ENCODE results near the gene TPCN2.

TPCN2 gene

GRCh38 chr11:69095300-69095699 is 46.6 kb downstream of the TPCN2 start:
- no peak overlapping the region for H4K91ac ChIP-seq (ENCODE audit: low read depth, low read length)
- H3K4me2 ChIP-seq (ENCODE audit: low read length) = no peak overlapping the region
- H2BK12ac ChIP-seq (ENCODE audit: low read length) = no peak overlapping the region
- no peaks in the 10 kb centered on the region for H3K79me2 ChIP-seq (ENCODE audit: control insufficient read depth, insufficient read depth, low read length, poor library complexity)
- H3K18ac ChIP-seq (ENCODE audit: low read length) = no peak overlapping the region
- no peaks in the 10 kb centered on the region for H3K27me3 ChIP-seq (ENCODE audit: insufficient read depth, low read length)
- H3K14ac ChIP-seq (ENCODE audit: low read length) = no peak overlapping the region
- no peak overlapping the region for H2AFZ ChIP-seq (ENCODE audit: insufficient read depth, low read length, poor library complexity)
- no peak overlapping the region for H3K4me3 ChIP-seq (ENCODE audit: low read depth, low read length)
- H4K8ac ChIP-seq (ENCODE audit: low read depth, low read length) = no peak overlapping the region
- H3K4ac ChIP-seq (ENCODE audit: low read depth, low read length) = no peak overlapping the region
- no peak overlapping the region for H3K23ac ChIP-seq (ENCODE audit: low read length)
- H3K9ac ChIP-seq (ENCODE audit: low read length) = no peak overlapping the region
- WGBS (ENCODE audit: extremely low coverage, insufficient coverage, insufficient read length) = no CpG with 5 or more reads among the region's 10 CpGs
- H3K9me3 ChIP-seq (ENCODE audit: insufficient read depth, low read depth, low read length) = peaks cover 3% of the 10 kb centered on the region
- H2AK5ac ChIP-seq (ENCODE audit: low read length) = no peak overlapping the region
- no peak overlapping the region for H2BK5ac ChIP-seq (ENCODE audit: low read depth, low read length, poor library complexity)
- no peak for DNase-seq
- H3K4me1 ChIP-seq (ENCODE audit: control insufficient read depth in 1 of 2, insufficient read depth in 2 of 2, low read length in 2 of 2) = peaks cover 0 to 4% of the 10 kb centered on the region in 2 experiments
- H3K79me1 ChIP-seq (ENCODE audit: low read length) = no peaks in the 10 kb centered on the region
- no peak overlapping the region for H2BK120ac ChIP-seq (ENCODE audit: insufficient read depth, low read length, poor library complexity)
- no peak overlapping the region for H3K27ac ChIP-seq (ENCODE audit: low read depth, low read length)
- H3K36me3 ChIP-seq (ENCODE audit: control insufficient read depth in 1 of 2, insufficient read depth in 2 of 2, low read length in 2 of 2) = peaks cover 4 to 5% of the 10 kb centered on the region in 2 experiments
- H4K12ac ChIP-seq (ENCODE audit: low read depth, low read length) = no peak overlapping the region

- Histone ChIP-seq H3K27ac (ENCODE audit: low read depth, low read length) (no peak overlapping the region), H3K36me3 (ENCODE audit: control insufficient read depth in 1 of 2, insufficient read depth in 2 of 2, low read length in 2 of 2) (peaks cover 3 to 5% of the 10 kb centered on the region in 2 experiments), H3K14ac (ENCODE audit: low read length) (no peak overlapping the region), H3K79me1 (ENCODE audit: low read length) (no peaks in the 10 kb centered on the region), H3K4ac (ENCODE audit: low read depth, low read length) (no peak overlapping the region), H4K8ac (ENCODE audit: low read depth, low read length) (no peak overlapping the region), H2AFZ (ENCODE audit: insufficient read depth, low read length, poor library complexity) (no peak overlapping the region), H3K9ac (ENCODE audit: low read length) (no peak overlapping the region), H3K9me3 (ENCODE audit: insufficient read depth, low read depth, low read length) (peaks cover 3% of the 10 kb centered on the region), H3K23ac (ENCODE audit: low read length) (no peak overlapping the region), H2AK5ac (ENCODE audit: low read length) (no peak overlapping the region), H2BK120ac (ENCODE audit: insufficient read depth, low read length, poor library complexity) (no peak overlapping the region), H2BK5ac (ENCODE audit: low read depth, low read length, poor library complexity) (no peak overlapping the region), H3K79me2 (ENCODE audit: control insufficient read depth, insufficient read depth, low read length, poor library complexity) (no peaks in the 10 kb centered on the region), H4K12ac (ENCODE audit: low read depth, low read length) (no peak overlapping the region), H3K18ac (ENCODE audit: low read length) (no peak overlapping the region), H3K4me3 (ENCODE audit: low read depth, low read length) (no peak overlapping the region), H3K4me1 (ENCODE audit: control insufficient read depth in 1 of 2, insufficient read depth in 2 of 2, low read length in 2 of 2) (peaks cover 0 to 4% of the 10 kb centered on the region in 2 experiments), H3K27me3 (ENCODE audit: insufficient read depth, low read length) (no peaks in the 10 kb centered on the region), H2BK12ac (ENCODE audit: low read length) (no peak overlapping the region), H4K91ac (ENCODE audit: low read depth, low read length) (no peak overlapping the region), H3K4me2 (ENCODE audit: low read length) (no peak overlapping the region)
- no peak for DNase-seq
- no CpG with 5 or more reads among the region's 13 CpGs for WGBS (ENCODE audit: extremely low coverage, insufficient coverage, insufficient read length)
Measured at GRCh38 chr11:69096473-69096872, 47.7 kb downstream of the TPCN2 start.

- Histone ChIP-seq H2AK5ac (ENCODE audit: low read length) (no peak overlapping the region), H3K4me3 (ENCODE audit: low read depth, low read length) (peak overlapping the region; percentile 26), H3K4ac (ENCODE audit: low read depth, low read length) (no peak overlapping the region), H4K8ac (ENCODE audit: low read depth, low read length) (no peak overlapping the region), H3K79me2 (ENCODE audit: control insufficient read depth, insufficient read depth, low read length, poor library complexity) (no peaks in the 10 kb centered on the region), H2AFZ (ENCODE audit: insufficient read depth, low read length, poor library complexity) (no peak overlapping the region), H3K4me1 (ENCODE audit: control insufficient read depth in 1 of 2, insufficient read depth in 2 of 2, low read length in 2 of 2) (peaks cover 0 to 4% of the 10 kb centered on the region in 2 experiments), H3K18ac (ENCODE audit: low read length) (no peak overlapping the region), H4K12ac (ENCODE audit: low read depth, low read length) (no peak overlapping the region), H2BK120ac (ENCODE audit: insufficient read depth, low read length, poor library complexity) (no peak overlapping the region), H2BK12ac (ENCODE audit: low read length) (no peak overlapping the region), H3K36me3 (ENCODE audit: control insufficient read depth in 1 of 2, insufficient read depth in 2 of 2, low read length in 2 of 2) (peaks cover 0 to 5% of the 10 kb centered on the region in 2 experiments), H3K27ac (ENCODE audit: low read depth, low read length) (no peak overlapping the region), H3K4me2 (ENCODE audit: low read length) (no peak overlapping the region), H3K9me3 (ENCODE audit: insufficient read depth, low read depth, low read length) (peaks cover 2% of the 10 kb centered on the region), H4K91ac (ENCODE audit: low read depth, low read length) (no peak overlapping the region), H3K23ac (ENCODE audit: low read length) (no peak overlapping the region), H2BK5ac (ENCODE audit: low read depth, low read length, poor library complexity) (no peak overlapping the region), H3K27me3 (ENCODE audit: insufficient read depth, low read length) (no peaks in the 10 kb centered on the region), H3K14ac (ENCODE audit: low read length) (no peak overlapping the region), H3K79me1 (ENCODE audit: low read length) (no peaks in the 10 kb centered on the region), H3K9ac (ENCODE audit: low read length) (no peak overlapping the region)
- no CpG with 5 or more reads among the region's 16 CpGs for WGBS (ENCODE audit: extremely low coverage, insufficient coverage, insufficient read length)
- no peak for DNase-seq
Measured at GRCh38 chr11:69097263-69097662, 48.5 kb downstream of the TPCN2 start.

GRCh38 chr11:69099180-69099579 is 50.4 kb downstream of the TPCN2 start:
- Histone ChIP-seq H3K79me2 (ENCODE audit: control insufficient read depth, insufficient read depth, low read length, poor library complexity) (no peaks in the 10 kb centered on the region), H2AFZ (ENCODE audit: insufficient read depth, low read length, poor library complexity) (no peak overlapping the region), H3K9me3 (ENCODE audit: insufficient read depth, low read depth, low read length) (peaks cover 2% of the 10 kb centered on the region), H3K4me1 (ENCODE audit: control insufficient read depth in 1 of 2, insufficient read depth in 2 of 2, low read length in 2 of 2) (peaks cover 0 to under 1% of the 10 kb centered on the region in 2 experiments), H3K18ac (ENCODE audit: low read length) (no peak overlapping the region), H3K4ac (ENCODE audit: low read depth, low read length) (no peak overlapping the region), H3K4me2 (ENCODE audit: low read length) (no peak overlapping the region), H4K91ac (ENCODE audit: low read depth, low read length) (no peak overlapping the region), H3K36me3 (ENCODE audit: control insufficient read depth in 1 of 2, insufficient read depth in 2 of 2, low read length in 2 of 2) (no peaks in the 10 kb centered on the region), H4K12ac (ENCODE audit: low read depth, low read length) (no peak overlapping the region), H3K27me3 (ENCODE audit: insufficient read depth, low read length) (no peaks in the 10 kb centered on the region), H3K79me1 (ENCODE audit: low read length) (no peaks in the 10 kb centered on the region), H2BK5ac (ENCODE audit: low read depth, low read length, poor library complexity) (no peak overlapping the region), H2AK5ac (ENCODE audit: low read length) (no peak overlapping the region), H3K4me3 (ENCODE audit: low read depth, low read length) (no peak overlapping the region), H3K27ac (ENCODE audit: low read depth, low read length) (no peak overlapping the region), H2BK12ac (ENCODE audit: low read length) (no peak overlapping the region), H2BK120ac (ENCODE audit: insufficient read depth, low read length, poor library complexity) (no peak overlapping the region), H3K14ac (ENCODE audit: low read length) (no peak overlapping the region), H3K23ac (ENCODE audit: low read length) (no peak overlapping the region), H4K8ac (ENCODE audit: low read depth, low read length) (no peak overlapping the region), H3K9ac (ENCODE audit: low read length) (no peak overlapping the region)
- no CpG with 5 or more reads among the region's 17 CpGs for WGBS (ENCODE audit: extremely low coverage, insufficient coverage, insufficient read length)
- DNase-seq = no peak

Measured in trophoblast cell (in vitro differentiated cells and primary cell).